IPS-20b (cell line): ENCODE measurements around the gene PRMT9.

Experiments used
- H3K27ac ChIP-seq: one replicate; pipeline ENCODE4 v1.5.1; 2013; ENCODE audit warnings: low read length
- H3K27me3 ChIP-seq: 2 replicates; pipeline ENCODE4 v1.6.1; 2013; ENCODE audit warnings: mild to moderate bottlenecking, low read length, inconsistent platforms; ENCODE audit not compliant: insufficient read depth
- H3K36me3 ChIP-seq: 2 replicates; pipeline ENCODE4 v1.6.1; 2013; ENCODE audit warnings: low read depth, mild to moderate bottlenecking, inconsistent platforms, low read length, moderate library complexity; ENCODE audit not compliant: insufficient read depth
- H3K4me1 ChIP-seq: 2 replicates; pipeline ENCODE4 v1.6.1; 2013; ENCODE audit warnings: mild to moderate bottlenecking, control low read depth, inconsistent platforms, low read length, moderate library complexity; ENCODE audit not compliant: insufficient read depth
- H3K4me3 ChIP-seq: 2 replicates; pipeline ENCODE4 v1.5.1; 2013; ENCODE audit warnings: mild to moderate bottlenecking, low read length, inconsistent platforms
- H3K9ac ChIP-seq: 2 replicates; pipeline ENCODE4 v1.6.1; 2013; ENCODE audit warnings: low read depth, mild to moderate bottlenecking, inconsistent platforms, low read length, moderate library complexity
- H3K9me3 ChIP-seq: 2 replicates; pipeline ENCODE4 v1.6.1; 2013; ENCODE audit warnings: mild to moderate bottlenecking, low read depth, low read length, inconsistent platforms; ENCODE audit not compliant: insufficient read depth

Gene PRMT9

GRCh38 chr4:147616849-147617172, 67.2 kb downstream of the PRMT9 start:
- no peak overlapping the region for H3K27ac ChIP-seq
- peaks cover 13% of the 10 kb centered on the region; the same call in 1 of the 2 replicates for H3K36me3 ChIP-seq
- H3K9ac ChIP-seq, result peak overlapping the region; percentile 93; the same call in 1 of the 2 replicates

GRCh38 chr4:147610686-147611085, 73.3 kb downstream of the PRMT9 start:
- Histone ChIP-seq H3K4me1 (no peaks in the 10 kb centered on the region), H3K4me3 (no peak overlapping the region), H3K27me3 (no peaks in the 10 kb centered on the region), H3K9me3 (no peaks in the 10 kb centered on the region), H3K27ac (no peak overlapping the region), H3K36me3 (no peaks in the 10 kb centered on the region), H3K9ac (no peak overlapping the region)

More at GRCh38 chr4:147616849-147617172, 67.2 kb downstream of the PRMT9 start:
- Histone ChIP-seq H3K4me1 (peaks cover 10% of the 10 kb centered on the region; the same call in 1 of the 2 replicates), H3K4me3 (peak overlapping the region; percentile 95), H3K9me3 (no peaks in the 10 kb centered on the region), H3K27me3 (no peaks in the 10 kb centered on the region)

- Histone ChIP-seq H3K27me3 (no peaks in the 10 kb centered on the region), H3K9ac (no peak overlapping the region), H3K9me3 (no peaks in the 10 kb centered on the region), H3K4me3 (no peak overlapping the region), H3K36me3 (no peaks in the 10 kb centered on the region), H3K4me1 (no peaks in the 10 kb centered on the region), H3K27ac (no peak overlapping the region)
Measured at GRCh38 chr4:147607471-147607870, 76.5 kb downstream of the PRMT9 start.

- no peak overlapping the region for H3K9ac ChIP-seq
- H3K4me1 ChIP-seq, result no peaks in the 10 kb centered on the region
- no peaks in the 10 kb centered on the region for H3K27me3 ChIP-seq
- no peak overlapping the region for H3K27ac ChIP-seq
- H3K4me3 ChIP-seq, result no peak overlapping the region
- H3K36me3 ChIP-seq, result no peaks in the 10 kb centered on the region
- no peaks in the 10 kb centered on the region for H3K9me3 ChIP-seq
Measured at GRCh38 chr4:147605499-147605898, 78.5 kb downstream of the PRMT9 start.

- Histone ChIP-seq H3K9ac (no peak overlapping the region), H3K36me3 (no peaks in the 10 kb centered on the region), H3K27me3 (no peaks in the 10 kb centered on the region), H3K9me3 (no peaks in the 10 kb centered on the region), H3K27ac (no peak overlapping the region), H3K4me3 (no peak overlapping the region), H3K4me1 (peaks cover 4% of the 10 kb centered on the region; the same call in 1 of the 2 replicates)
Measured at GRCh38 chr4:147599769-147600168, 84.2 kb downstream of the PRMT9 start.

- no peak overlapping the region for H3K27ac ChIP-seq
- H3K36me3 ChIP-seq, result no peaks in the 10 kb centered on the region
- H3K27me3 ChIP-seq, result no peaks in the 10 kb centered on the region
- no peaks in the 10 kb centered on the region for H3K9me3 ChIP-seq
- peaks cover 4% of the 10 kb centered on the region; the same call in 1 of the 2 replicates for H3K4me1 ChIP-seq
- no peak overlapping the region for H3K9ac ChIP-seq
- no peak overlapping the region for H3K4me3 ChIP-seq
Measured at GRCh38 chr4:147599206-147599605, 84.8 kb downstream of the PRMT9 start.

- H3K4me3 ChIP-seq, result no peak overlapping the region
- H3K27ac ChIP-seq, result no peak overlapping the region
- peaks cover 4% of the 10 kb centered on the region; the same call in 1 of the 2 replicates for H3K4me1 ChIP-seq
- no peaks in the 10 kb centered on the region for H3K9me3 ChIP-seq
- H3K27me3 ChIP-seq, result no peaks in the 10 kb centered on the region
- H3K36me3 ChIP-seq, result no peaks in the 10 kb centered on the region
- H3K9ac ChIP-seq, result no peak overlapping the region
Measured at GRCh38 chr4:147597561-147597960, 86.4 kb downstream of the PRMT9 start.

GRCh38 chr4:147596981-147597380, 87.0 kb downstream of the PRMT9 start:
- H3K36me3 ChIP-seq, result no peaks in the 10 kb centered on the region
- H3K4me3 ChIP-seq, result no peak overlapping the region
- H3K27ac ChIP-seq, result no peak overlapping the region
- no peaks in the 10 kb centered on the region for H3K9me3 ChIP-seq
- no peak overlapping the region for H3K9ac ChIP-seq
- no peaks in the 10 kb centered on the region for H3K27me3 ChIP-seq
- peaks cover 4% of the 10 kb centered on the region; the same call in 1 of the 2 replicates for H3K4me1 ChIP-seq

GRCh38 chr4:147596377-147596776, 87.6 kb downstream of the PRMT9 start:
- H3K9ac ChIP-seq, result no peak overlapping the region
- no peak overlapping the region for H3K4me3 ChIP-seq
- H3K36me3 ChIP-seq, result no peaks in the 10 kb centered on the region
- no peaks in the 10 kb centered on the region for H3K27me3 ChIP-seq
- H3K27ac ChIP-seq, result no peak overlapping the region
- H3K9me3 ChIP-seq, result no peaks in the 10 kb centered on the region
- H3K4me1 ChIP-seq, result peaks cover 4% of the 10 kb centered on the region; the same call in 1 of the 2 replicates

GRCh38 chr4:147594578-147594977, 89.4 kb downstream of the PRMT9 start:
- H3K27ac ChIP-seq, result no peak overlapping the region
- H3K4me3 ChIP-seq, result no peak overlapping the region
- H3K36me3 ChIP-seq, result no peaks in the 10 kb centered on the region
- peaks cover 4% of the 10 kb centered on the region; the same call in 1 of the 2 replicates for H3K4me1 ChIP-seq
- H3K9me3 ChIP-seq, result no peaks in the 10 kb centered on the region
- no peaks in the 10 kb centered on the region for H3K27me3 ChIP-seq
- H3K9ac ChIP-seq, result no peak overlapping the region

GRCh38 chr4:147594107-147594506, 89.9 kb downstream of the PRMT9 start:
- Histone ChIP-seq H3K9me3 (no peaks in the 10 kb centered on the region), H3K36me3 (no peaks in the 10 kb centered on the region), H3K27ac (no peak overlapping the region), H3K4me1 (peaks cover 4% of the 10 kb centered on the region; the same call in 1 of the 2 replicates), H3K4me3 (no peak overlapping the region), H3K9ac (no peak overlapping the region), H3K27me3 (no peaks in the 10 kb centered on the region)

- Histone ChIP-seq H3K27ac (no peak overlapping the region), H3K4me1 (no peaks in the 10 kb centered on the region), H3K36me3 (no peaks in the 10 kb centered on the region), H3K27me3 (no peaks in the 10 kb centered on the region), H3K4me3 (no peak overlapping the region), H3K9me3 (no peaks in the 10 kb centered on the region), H3K9ac (no peak overlapping the region)
Measured at GRCh38 chr4:147591106-147591505, 92.9 kb downstream of the PRMT9 start.
